Measurements from ENCODE around the gene OR9A4.

Gene OR9A4, protein sequence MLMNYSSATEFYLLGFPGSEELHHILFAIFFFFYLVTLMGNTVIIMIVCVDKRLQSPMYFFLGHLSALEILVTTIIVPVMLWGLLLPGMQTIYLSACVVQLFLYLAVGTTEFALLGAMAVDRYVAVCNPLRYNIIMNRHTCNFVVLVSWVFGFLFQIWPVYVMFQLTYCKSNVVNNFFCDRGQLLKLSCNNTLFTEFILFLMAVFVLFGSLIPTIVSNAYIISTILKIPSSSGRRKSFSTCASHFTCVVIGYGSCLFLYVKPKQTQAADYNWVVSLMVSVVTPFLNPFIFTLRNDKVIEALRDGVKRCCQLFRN

DNA sequence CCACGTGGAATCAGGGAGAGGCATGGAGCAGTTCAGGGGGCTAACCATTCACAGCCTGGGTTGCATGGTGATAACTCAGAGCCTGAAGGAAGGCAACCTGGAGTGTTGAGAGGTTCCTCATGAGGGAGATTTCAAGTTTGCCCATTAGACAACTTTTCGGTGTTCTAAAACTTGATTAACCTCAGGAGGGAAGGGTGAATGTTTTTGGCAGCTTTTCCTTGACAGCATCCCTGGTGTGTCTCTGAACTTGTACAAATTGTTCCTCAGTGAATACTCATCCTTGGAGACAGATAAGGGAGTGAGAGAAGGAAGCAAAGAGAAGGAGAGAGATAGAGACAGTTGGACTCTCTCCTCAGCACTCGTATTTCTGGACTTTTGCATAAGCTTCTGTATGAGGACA is at the start of gene OR9A4:
Gene OR9A4, plus strand, starts transcription at position 301 of the 400 bp plus-strand sequence. CDS start 2,477 bp downstream, outside the sequence.
- H3K27ac ChIP-seq, result no peak within 1 kb of the TSS
- no peak within 1 kb of the TSS for H3K9ac ChIP-seq (ENCODE audit: insufficient read length)
- no peak for TF ChIP-seq EZH2 (IDR thresholded peaks at IDR 0.05)
- no peak for TF ChIP-seq FOXP2 (optimal IDR thresholded peaks at IDR 0.05; ENCODE audit: control extremely low read depth, extremely low read length, insufficient read depth)
- no peak for TF ChIP-seq POLR2AphosphoS5 (IDR thresholded peaks at IDR 0.05; ENCODE audit: borderline replicate concordance, low read depth, low read length)
- no peak for DNase-seq (ENCODE audit: low read depth, low spot score)
- no peaks in the 10 kb centered on the region for H3K36me3 ChIP-seq (ENCODE audit: insufficient read depth, low read length)
- no peaks in the 10 kb centered on the region for H3K9me3 ChIP-seq (ENCODE audit: low read depth, low read length)
- H3K4me3 ChIP-seq, result no peak within 1 kb of the TSS

DNA sequence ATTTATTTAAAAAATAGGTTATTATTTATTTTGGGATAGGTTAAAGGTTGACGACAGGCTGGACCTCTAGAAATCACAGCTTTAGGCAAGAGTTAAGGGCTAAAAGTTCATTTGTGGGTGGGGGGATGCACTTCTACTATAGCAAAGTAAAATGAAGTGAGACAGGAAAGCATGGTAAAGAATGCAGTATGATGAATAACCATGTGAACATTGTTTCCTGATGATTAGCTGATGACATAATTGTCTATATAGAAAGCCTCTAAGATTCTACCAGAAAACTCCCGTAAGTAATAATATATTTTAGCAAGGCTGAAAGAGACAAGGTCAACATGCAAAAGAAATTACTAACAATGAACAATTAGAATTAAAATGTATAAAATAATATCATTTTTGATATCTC is 49.2 kb upstream of the OR9A4 start:
- H3K9ac ChIP-seq (ENCODE audit: insufficient read length), result no peak overlapping the region
- no peaks in the 10 kb centered on the region for H3K36me3 ChIP-seq (ENCODE audit: insufficient read depth, low read length)
- DNase-seq (ENCODE audit: low read depth, low spot score), result no peak
- no peak overlapping the region for H3K27ac ChIP-seq
- no peak overlapping the region for H3K4me3 ChIP-seq
- TF ChIP-seq POLR2AphosphoS5 (IDR thresholded peaks at IDR 0.05; ENCODE audit: borderline replicate concordance, low read depth, low read length) (no peak), FOXP2 (optimal IDR thresholded peaks at IDR 0.05; ENCODE audit: control extremely low read depth, extremely low read length, insufficient read depth) (no peak), EZH2 (IDR thresholded peaks at IDR 0.05) (no peak)
- no peaks in the 10 kb centered on the region for H3K9me3 ChIP-seq (ENCODE audit: low read depth, low read length)

DNA sequence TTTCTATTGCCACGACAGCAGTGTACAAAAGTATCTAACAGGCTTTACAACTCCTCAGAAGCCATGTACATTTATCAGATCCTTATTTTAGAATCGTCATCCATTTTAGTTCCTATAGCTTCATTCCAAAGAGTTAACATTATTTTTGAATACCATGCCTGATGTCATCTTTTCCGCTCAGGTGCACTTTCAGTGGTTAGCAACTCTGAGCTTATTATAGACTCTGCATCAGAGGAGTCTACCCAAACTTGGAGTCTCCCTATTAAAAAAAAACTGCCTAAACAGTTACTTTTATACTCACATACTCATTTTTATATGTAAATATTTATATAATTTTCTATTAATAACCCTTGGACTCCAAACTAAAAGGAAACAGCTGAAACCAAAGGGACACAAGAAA is 43.3 kb upstream of the OR9A4 start:
- Histone ChIP-seq H3K4me3 (no peak overlapping the region), H3K9ac (ENCODE audit: insufficient read length) (no peak overlapping the region), H3K36me3 (ENCODE audit: insufficient read depth, low read length) (no peaks in the 10 kb centered on the region), H3K9me3 (ENCODE audit: low read depth, low read length) (no peaks in the 10 kb centered on the region), H3K27ac (no peak overlapping the region)
- DNase-seq (ENCODE audit: low read depth, low spot score), result no peak
- no peak for TF ChIP-seq EZH2 (IDR thresholded peaks at IDR 0.05)
- no peak for TF ChIP-seq FOXP2 (optimal IDR thresholded peaks at IDR 0.05; ENCODE audit: control extremely low read depth, extremely low read length, insufficient read depth)

DNA sequence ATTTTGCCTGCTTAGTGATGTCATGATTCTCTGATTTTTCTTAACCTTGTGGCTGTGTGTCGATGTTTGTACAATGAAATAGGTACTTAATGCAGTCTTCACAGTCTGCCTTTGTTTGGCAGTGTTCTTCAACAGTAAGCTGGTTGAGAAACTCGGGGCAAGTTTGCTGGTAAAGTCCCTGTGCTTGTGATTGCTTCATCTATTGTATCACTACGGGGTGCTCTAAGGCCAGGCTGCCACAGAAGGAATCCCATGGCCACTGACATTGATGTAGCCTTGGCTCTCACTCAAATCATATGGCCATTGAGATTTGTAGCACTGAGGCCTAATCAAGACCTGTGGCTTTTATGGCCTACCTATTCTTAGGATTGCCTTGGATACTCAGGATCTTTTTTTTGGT is 41.4 kb upstream of the OR9A4 start:
- H3K27ac ChIP-seq, result no peak overlapping the region
- no peak overlapping the region for H3K4me3 ChIP-seq
- no peak overlapping the region for H3K9ac ChIP-seq (ENCODE audit: insufficient read length)
- TF ChIP-seq POLR2AphosphoS5 (IDR thresholded peaks at IDR 0.05; ENCODE audit: borderline replicate concordance, low read depth, low read length), result no peak
- TF ChIP-seq FOXP2 (optimal IDR thresholded peaks at IDR 0.05; ENCODE audit: control extremely low read depth, extremely low read length, insufficient read depth), result no peak
- TF ChIP-seq EZH2 (IDR thresholded peaks at IDR 0.05), result no peak
- no peaks in the 10 kb centered on the region for H3K36me3 ChIP-seq (ENCODE audit: insufficient read depth, low read length)
- H3K9me3 ChIP-seq (ENCODE audit: low read depth, low read length), result no peaks in the 10 kb centered on the region
- DNase-seq (ENCODE audit: low read depth, low spot score), result no peak

DNA sequence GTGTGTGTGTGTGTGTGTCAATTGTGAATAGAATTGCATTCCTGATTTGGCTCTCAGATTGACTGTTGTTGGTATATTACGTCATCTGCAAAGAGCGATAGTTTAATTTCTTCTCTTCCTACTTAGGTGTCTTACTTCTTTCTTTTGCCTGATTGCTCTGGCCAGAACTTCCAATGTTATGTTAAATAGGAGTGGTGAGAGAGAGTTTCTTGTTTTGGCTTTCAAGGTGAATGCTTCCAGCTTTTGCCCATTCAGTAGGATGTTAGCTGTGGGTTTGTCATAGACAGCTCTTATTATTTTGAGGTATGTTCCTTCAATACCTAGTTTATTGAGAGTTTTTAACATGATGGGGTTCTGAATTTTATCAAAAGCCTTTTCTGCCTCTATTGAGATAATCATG is 40.7 kb upstream of the OR9A4 start:
- TF ChIP-seq POLR2AphosphoS5 (IDR thresholded peaks at IDR 0.05; ENCODE audit: borderline replicate concordance, low read depth, low read length), result no peak
- no peak for TF ChIP-seq FOXP2 (optimal IDR thresholded peaks at IDR 0.05; ENCODE audit: control extremely low read depth, extremely low read length, insufficient read depth)
- Histone ChIP-seq H3K9ac (ENCODE audit: insufficient read length) (no peak overlapping the region), H3K9me3 (ENCODE audit: low read depth, low read length) (no peaks in the 10 kb centered on the region), H3K36me3 (ENCODE audit: insufficient read depth, low read length) (no peaks in the 10 kb centered on the region), H3K4me3 (no peak overlapping the region), H3K27ac (no peak overlapping the region)
- no peak for DNase-seq (ENCODE audit: low read depth, low spot score)

DNA sequence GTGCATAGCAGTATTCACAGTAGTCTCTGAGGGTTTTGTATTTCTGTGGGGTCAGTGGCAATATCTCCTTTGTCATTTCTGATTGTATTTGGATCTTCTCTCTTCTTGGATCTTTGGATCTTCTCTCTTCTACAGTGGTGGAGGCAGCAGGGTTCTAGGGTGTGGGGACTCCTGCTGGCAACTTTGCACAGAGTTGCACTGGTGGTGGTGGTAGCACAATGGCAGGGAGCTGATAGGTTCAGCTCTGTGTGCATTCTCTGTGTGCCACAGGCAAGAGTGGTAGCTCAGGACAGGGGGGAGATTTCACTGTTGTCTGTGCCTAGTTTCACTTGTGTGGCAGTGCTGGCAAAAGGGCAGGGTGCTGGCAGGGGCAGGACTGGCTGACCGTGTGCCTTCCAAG is 39.8 kb upstream of the OR9A4 start:
- Histone ChIP-seq H3K27ac (no peak overlapping the region), H3K9me3 (ENCODE audit: low read depth, low read length) (no peaks in the 10 kb centered on the region), H3K4me3 (no peak overlapping the region), H3K9ac (ENCODE audit: insufficient read length) (no peak overlapping the region), H3K36me3 (ENCODE audit: insufficient read depth, low read length) (no peaks in the 10 kb centered on the region)
- TF ChIP-seq FOXP2 (optimal IDR thresholded peaks at IDR 0.05; ENCODE audit: control extremely low read depth, extremely low read length, insufficient read depth) (no peak), EZH2 (IDR thresholded peaks at IDR 0.05) (no peak), POLR2AphosphoS5 (IDR thresholded peaks at IDR 0.05; ENCODE audit: borderline replicate concordance, low read depth, low read length) (no peak)
- no peak for DNase-seq (ENCODE audit: low read depth, low spot score)

DNA sequence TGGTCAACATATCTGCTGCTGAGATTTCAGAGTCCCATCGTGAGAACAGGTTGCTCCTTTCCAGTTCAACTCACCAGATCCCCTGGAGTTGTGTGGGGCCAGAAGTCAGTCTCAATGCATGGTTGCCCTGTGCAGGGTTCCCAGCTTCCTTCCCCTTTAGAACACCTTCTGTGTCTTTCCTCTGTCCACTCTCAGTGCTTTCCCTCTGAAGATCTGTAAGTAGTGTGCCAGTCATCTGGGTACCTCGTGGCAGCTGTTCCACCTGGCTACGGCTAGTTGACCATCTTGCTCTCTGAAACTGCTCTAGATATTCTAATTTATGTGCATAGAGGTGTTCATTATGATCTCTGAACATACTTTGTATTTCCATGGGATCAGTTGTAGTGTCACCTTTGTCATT is 38.8 kb upstream of the OR9A4 start:
- no peak for DNase-seq (ENCODE audit: low read depth, low spot score)
- H3K4me3 ChIP-seq, result no peak overlapping the region
- H3K27ac ChIP-seq, result no peak overlapping the region
- no peaks in the 10 kb centered on the region for H3K9me3 ChIP-seq (ENCODE audit: low read depth, low read length)
- TF ChIP-seq EZH2 (IDR thresholded peaks at IDR 0.05), result no peak
- no peak for TF ChIP-seq FOXP2 (optimal IDR thresholded peaks at IDR 0.05; ENCODE audit: control extremely low read depth, extremely low read length, insufficient read depth)
- TF ChIP-seq POLR2AphosphoS5 (IDR thresholded peaks at IDR 0.05; ENCODE audit: borderline replicate concordance, low read depth, low read length), result no peak
- no peak overlapping the region for H3K9ac ChIP-seq (ENCODE audit: insufficient read length)
- H3K36me3 ChIP-seq (ENCODE audit: insufficient read depth, low read length), result no peaks in the 10 kb centered on the region

DNA sequence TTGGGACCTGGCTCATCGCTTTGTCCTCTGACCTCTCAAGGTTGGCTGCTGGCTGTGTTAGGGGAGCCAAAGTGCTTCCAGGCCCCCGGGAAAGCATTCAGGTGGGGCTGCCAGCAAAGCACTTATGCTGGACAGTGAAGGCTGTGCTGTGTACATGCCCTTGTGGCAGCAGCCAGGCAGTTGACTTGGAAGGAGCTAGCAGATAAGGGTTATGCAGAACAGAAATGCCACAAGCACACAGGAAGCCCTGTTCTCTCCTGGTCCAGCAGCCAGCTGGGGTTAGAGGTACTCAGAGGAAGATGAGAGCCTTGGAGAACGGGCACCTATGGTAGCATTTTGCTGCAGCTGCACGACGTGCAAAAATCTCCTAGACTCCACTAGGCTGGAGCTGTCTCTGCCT is 35.2 kb upstream of the OR9A4 start:
- TF ChIP-seq POLR2AphosphoS5 (IDR thresholded peaks at IDR 0.05; ENCODE audit: borderline replicate concordance, low read depth, low read length) (no peak), FOXP2 (optimal IDR thresholded peaks at IDR 0.05; ENCODE audit: control extremely low read depth, extremely low read length, insufficient read depth) (no peak), EZH2 (IDR thresholded peaks at IDR 0.05) (no peak)
- H3K9me3 ChIP-seq (ENCODE audit: low read depth, low read length), result no peaks in the 10 kb centered on the region
- no peaks in the 10 kb centered on the region for H3K36me3 ChIP-seq (ENCODE audit: insufficient read depth, low read length)
- no peak overlapping the region for H3K9ac ChIP-seq (ENCODE audit: insufficient read length)
- DNase-seq (ENCODE audit: low read depth, low spot score), result no peak
- H3K4me3 ChIP-seq, result no peak overlapping the region
- H3K27ac ChIP-seq, result no peak overlapping the region
